Measurements from ENCODE around the gene RNF14. TPM values are rescaled to one million over a fixed set of nuclear protein-coding genes. Genes with fewer than 3 reads are reported as not detected.

Gene RNF14
- total and polyA plus RNA-seq, 9 of the 15 experiments (the other 6 are each of a cell fraction or from before 2014, with no cell fraction given), result 36.3 to 140 (median 75.1) TPM

GRCh38 chr5:142017832-142018427 is 49.0 kb downstream of the RNF14 start (continued):
- TF ChIP-seq ZBTB40 (IDR thresholded peaks at IDR 0.05) (no peak), ZBTB40 (CRISPR knock-in tag; IDR thresholded peaks at IDR 0.05) (no peak), HINFP (tag; conservative IDR thresholded peaks at IDR 0.05; ENCODE audit: low read depth) (no peak), CBFA2T3 (IDR thresholded peaks at IDR 0.05) (peak; percentile 26; the same call in 1 of the 2 replicates), MLLT1 (IDR thresholded peaks at IDR 0.05) (0 out of 4 replicates have a peak, but pooled peaks of 1 of the 2 experiments have one; percentile 69), TEAD4 (IDR thresholded peaks at IDR 0.05; ENCODE audit: low read length) (0 out of 2 replicates have a peak, but pooled peaks have one; percentile 24), TEAD4 (CRISPR knock-in tag; IDR thresholded peaks at IDR 0.05; ENCODE audit: borderline replicate concordance) (no peak), YY1 (IDR thresholded peaks at IDR 0.05; ENCODE audit: borderline replicate concordance in 1 of 3, control insufficient read depth in 1 of 3, extremely low read depth in 1 of 3, insufficient read depth in 3 of 3, insufficient read length in 1 of 3, insufficient replicate concordance in 2 of 3, low read depth in 1 of 3, low read length in 2 of 3) (peak in 1 of 3 experiments; percentile 64), MEIS2 (IDR thresholded peaks at IDR 0.05; ENCODE audit: partially characterized antibody) (peak; percentile 10), TRIM28 (IDR thresholded peaks at IDR 0.05) (no peak), POLR2AphosphoS5 (IDR thresholded peaks at IDR 0.05; ENCODE audit: control insufficient read depth, insufficient read depth, low read depth, low read length) (no peak), ESRRA (IDR thresholded peaks at IDR 0.05; ENCODE audit: borderline replicate concordance, low read depth) (peak; percentile 49; the same call in 1 of the 2 replicates), SIN3B (IDR thresholded peaks at IDR 0.05; ENCODE audit: low read depth) (no peak)

Measured in K562 (cell line).